ENCODE measurements around the gene CRYL1. TPM values are rescaled to one million over a fixed set of nuclear protein-coding genes. Genes with fewer than 3 reads are reported as not detected.
A peak's percentile ranks its signal among the peaks of the same experiment; 100 is the strongest.

CRYL1 gene
- total and polyA plus RNA-seq, 9 of the 15 experiments (the other 6 are each of a cell fraction or from before 2014, with no cell fraction given): 1.0 to 6.9 (median 2.4) TPM

DNA sequence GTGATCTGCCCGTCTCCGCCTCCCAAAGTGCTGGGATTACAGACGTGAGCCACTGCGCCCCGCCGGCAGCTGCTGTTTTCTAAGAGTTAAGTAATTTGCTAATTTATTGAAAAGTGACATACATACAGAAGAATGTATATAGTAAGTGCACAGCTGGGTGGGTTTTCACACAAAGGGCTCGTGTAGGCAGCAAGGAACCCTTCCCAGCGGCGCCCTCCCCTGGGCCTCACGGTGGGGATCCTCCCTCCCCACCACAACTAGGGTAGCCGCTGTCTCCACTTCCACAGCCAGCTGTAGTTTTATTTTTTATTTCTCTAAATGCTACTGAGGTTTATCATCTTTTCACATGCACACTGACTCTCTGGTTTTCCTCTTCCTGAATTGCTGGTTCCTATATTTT, 64.9 kb downstream of the CRYL1 start (continued):
- TF ChIP-seq, protein P1, sequence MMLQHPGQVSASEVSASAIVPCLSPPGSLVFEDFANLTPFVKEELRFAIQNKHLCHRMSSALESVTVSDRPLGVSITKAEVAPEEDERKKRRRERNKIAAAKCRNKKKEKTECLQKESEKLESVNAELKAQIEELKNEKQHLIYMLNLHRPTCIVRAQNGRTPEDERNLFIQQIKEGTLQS (IDR thresholded peaks at IDR 0.05): no peak
- TF ChIP-seq, protein P1 (CRISPR knock-in tag; conservative IDR thresholded peaks at IDR 0.05): no peak
- TF ChIP-seq, protein P2, sequence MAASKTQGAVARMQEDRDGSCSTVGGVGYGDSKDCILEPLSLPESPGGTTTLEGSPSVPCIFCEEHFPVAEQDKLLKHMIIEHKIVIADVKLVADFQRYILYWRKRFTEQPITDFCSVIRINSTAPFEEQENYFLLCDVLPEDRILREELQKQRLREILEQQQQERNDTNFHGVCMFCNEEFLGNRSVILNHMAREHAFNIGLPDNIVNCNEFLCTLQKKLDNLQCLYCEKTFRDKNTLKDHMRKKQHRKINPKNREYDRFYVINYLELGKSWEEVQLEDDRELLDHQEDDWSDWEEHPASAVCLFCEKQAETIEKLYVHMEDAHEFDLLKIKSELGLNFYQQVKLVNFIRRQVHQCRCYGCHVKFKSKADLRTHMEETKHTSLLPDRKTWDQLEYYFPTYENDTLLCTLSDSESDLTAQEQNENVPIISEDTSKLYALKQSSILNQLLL (CRISPR knock-in tag; IDR thresholded peaks at IDR 0.05; ENCODE audit: borderline replicate concordance): no peak

GRCh38 chr13:20457670-20458069, 68.0 kb downstream of the CRYL1 start:
- H4K20me1 ChIP-seq (replicated peaks; ENCODE audit: control insufficient read depth, insufficient read depth, low read length): no peaks in the 10 kb centered on the region
- H3K9me1 ChIP-seq (ENCODE audit: control insufficient read depth, insufficient read depth, low read length): no peaks in the 10 kb centered on the region
- ChIA-PET CTCF (ENCODE audit: low intra/inter-chr PET ratio) (no interaction called here), POLR2A (interaction anchor here (0.9 kb wide), 1 partner anchor 13 kb away, joined by 4 read pairs; no protein-coding TSS in a partner anchor)
- no peaks in the 10 kb centered on the region for H3K9me3 ChIP-seq (replicated peaks; ENCODE audit: control insufficient read depth, insufficient read depth, low read depth, low read length)
- TF ChIP-seq HEY1 (CRISPR knock-in tag; IDR thresholded peaks at IDR 0.05; ENCODE audit: borderline replicate concordance) (no peak), RFX1 (IDR thresholded peaks at IDR 0.05) (peak; percentile 37; the same call in 1 of the 2 replicates), CBFA2T3 (IDR thresholded peaks at IDR 0.05) (peak; percentile 39; the same call in 1 of the 2 replicates), HDGF (IDR thresholded peaks at IDR 0.05) (no peak)
- no peak overlapping the region for H3K27ac ChIP-seq (ENCODE audit: extremely low read depth, low read depth, low read length)
- DNase-seq (ENCODE audit: extremely low read depth in 1 of 4, low spot score in 3 of 4) (peak in 1 of 4 experiments; percentile 9), ATAC-seq (no peak), FAIRE-seq (peak; percentile 37)
- H3K4me1 ChIP-seq (replicated peaks in 1 of 2; ENCODE audit: control insufficient read depth in 2 of 2, insufficient read depth in 2 of 2, low read length in 2 of 2): no peaks in the 10 kb centered on the region; a peak in 3 of 5 replicates
- no peaks in the 10 kb centered on the region for H3K79me2 ChIP-seq (ENCODE audit: control insufficient read depth, insufficient read depth, low read length)
- no peak overlapping the region for H3K9ac ChIP-seq (ENCODE audit: insufficient read depth in 1 of 2, low read depth in 2 of 2, low read length in 2 of 2)
- H3K4me3 ChIP-seq: no peak overlapping the region
- WGBS (ENCODE audit: insufficient coverage, low coverage, missing lambda C conversion rate): 1% methylated on average over 6 of the region's 6 CpGs
- H3K4me2 ChIP-seq (ENCODE audit: insufficient read depth, low read length): no peak overlapping the region
- intact Hi-C loops (cut with micrococcal nuclease): no loop called here
- no peaks in the 10 kb centered on the region for H3K27me3 ChIP-seq (ENCODE audit: control insufficient read depth in 2 of 2, insufficient read depth in 2 of 2, low read length in 2 of 2)
- BruUV-seq (replicated peaks): no TSS peak
- no peaks in the 10 kb centered on the region for H3K36me3 ChIP-seq (ENCODE audit: control insufficient read depth, insufficient read depth, low read length)
- in situ Hi-C loops (cut with MboI): no loop called here
- no peak overlapping the region for H2AFZ ChIP-seq (ENCODE audit: low read depth, low read length)

Data from K562 (cell line).